GM18505 (cell line): ENCODE measurements around the gene CERT1.
A peak's percentile ranks its signal among the peaks of the same experiment; 100 is the strongest.

Source experiments
- ATAC-seq: cut with Tn5 transposase; IDR thresholded peaks from one replicate; pipeline ENCODE4 v1.9.1; 2021; ENCODE audit not compliant: unreplicated experiment
- POLR2A ChIP-seq: IDR thresholded peaks from 4 replicates; pipeline ENCODE4 v1.6.1; 2011; ENCODE audit warnings: borderline replicate concordance; ENCODE audit not compliant: insufficient read depth, insufficient read length; ENCODE audit errors: extremely low read depth

CERT1 gene

DNA sequence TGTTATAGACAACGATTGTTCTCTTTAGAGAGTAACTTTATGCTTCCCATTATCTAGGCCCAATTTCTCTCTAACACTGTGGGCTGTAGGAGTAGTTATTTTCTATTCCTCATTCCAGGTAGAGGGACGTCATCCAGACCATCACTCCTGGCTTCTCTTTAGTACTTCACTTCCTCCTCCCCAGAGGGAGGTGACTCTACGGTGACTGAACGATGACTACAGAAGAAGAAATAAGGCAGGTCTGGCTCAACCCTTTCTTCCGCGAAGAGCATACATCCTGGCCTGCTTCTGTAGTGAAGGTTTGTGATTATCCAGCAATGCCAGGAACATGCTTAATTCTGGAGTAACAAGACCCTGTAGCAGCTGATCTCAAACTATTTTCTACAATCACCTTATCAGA is 123.6 kb downstream of the CERT1 start:
- ATAC-seq: no peak
- no peak for TF ChIP-seq POLR2A

DNA sequence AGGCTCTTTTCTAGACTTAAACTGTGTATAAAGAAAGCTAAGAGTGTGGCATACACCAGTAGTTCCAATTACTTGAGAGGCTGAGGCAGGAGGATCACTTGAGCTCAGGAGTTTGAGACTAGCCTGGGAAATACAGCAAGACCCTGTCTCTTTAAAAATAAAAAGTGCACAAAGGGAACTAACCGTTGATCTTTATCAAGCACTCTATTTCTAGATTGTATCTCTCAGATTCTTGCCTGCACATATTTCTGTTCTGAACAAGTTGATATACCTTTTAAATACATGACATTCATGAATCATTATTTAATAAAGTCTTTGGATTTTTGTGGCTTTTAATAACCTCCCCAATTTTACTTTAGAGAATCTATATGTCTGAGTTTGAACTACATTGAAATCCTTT is 127.2 kb downstream of the CERT1 start:
- TF ChIP-seq POLR2A: no peak
- no peak for ATAC-seq

DNA sequence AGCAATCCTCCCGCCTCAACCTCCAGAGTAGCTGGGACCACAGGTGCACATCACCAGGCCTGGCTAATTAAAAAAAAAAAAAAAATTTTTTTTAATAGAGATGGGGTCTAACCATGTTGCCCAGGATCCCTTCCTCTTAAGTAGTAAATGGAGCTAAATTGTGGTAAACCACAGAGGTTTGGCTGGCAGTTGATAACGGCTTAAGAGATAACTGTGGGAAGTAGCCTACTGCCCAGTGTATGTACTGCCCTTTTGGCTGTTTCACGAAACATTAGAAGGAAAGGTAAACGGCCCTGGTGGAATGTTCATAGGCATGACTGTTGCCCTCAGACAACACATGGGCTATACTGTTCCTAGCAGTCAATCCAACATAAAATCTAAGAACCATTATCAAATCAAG is 130.0 kb downstream of the CERT1 start:
- no peak for TF ChIP-seq POLR2A
- no peak for ATAC-seq

DNA sequence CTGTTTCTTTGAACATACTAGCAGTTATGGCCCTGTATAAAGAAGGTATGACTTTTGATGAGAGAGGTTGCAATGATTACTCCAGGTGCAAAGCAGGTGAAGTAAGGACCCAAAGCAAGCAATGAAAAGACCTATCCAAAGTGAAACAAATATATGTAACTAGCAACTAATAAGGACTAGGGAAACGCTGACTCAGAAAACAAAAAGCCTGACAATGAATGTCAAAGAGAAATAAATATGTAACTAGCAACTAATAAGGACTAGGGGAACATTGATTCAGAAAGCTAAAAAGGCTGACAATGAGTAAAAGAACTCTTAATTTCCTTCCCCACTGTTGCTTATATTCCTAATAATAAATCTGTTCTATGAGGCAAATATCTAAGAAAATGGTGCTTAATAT is 131.3 kb downstream of the CERT1 start:
- TF ChIP-seq POLR2A: no peak
- ATAC-seq: no peak

DNA sequence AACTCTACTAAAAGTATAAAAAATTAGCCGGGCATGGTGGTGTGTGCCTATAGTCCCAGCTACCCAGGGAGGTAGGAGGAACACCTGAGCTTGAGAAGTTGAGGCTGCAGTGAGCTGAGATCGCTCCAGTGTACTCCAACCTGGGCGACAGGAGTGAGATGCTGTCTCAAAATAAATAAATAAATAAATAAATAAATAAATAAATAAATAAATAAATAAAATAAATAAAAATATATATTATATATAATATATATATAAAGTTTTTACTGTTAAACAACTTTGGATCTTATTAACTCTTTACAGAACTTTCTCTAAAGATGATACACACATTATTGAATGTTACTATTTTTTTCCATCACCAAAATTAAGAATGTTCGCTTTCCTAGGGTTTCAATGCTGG is 136.0 kb downstream of the CERT1 start:
- ATAC-seq: no peak
- TF ChIP-seq POLR2A: no peak

DNA sequence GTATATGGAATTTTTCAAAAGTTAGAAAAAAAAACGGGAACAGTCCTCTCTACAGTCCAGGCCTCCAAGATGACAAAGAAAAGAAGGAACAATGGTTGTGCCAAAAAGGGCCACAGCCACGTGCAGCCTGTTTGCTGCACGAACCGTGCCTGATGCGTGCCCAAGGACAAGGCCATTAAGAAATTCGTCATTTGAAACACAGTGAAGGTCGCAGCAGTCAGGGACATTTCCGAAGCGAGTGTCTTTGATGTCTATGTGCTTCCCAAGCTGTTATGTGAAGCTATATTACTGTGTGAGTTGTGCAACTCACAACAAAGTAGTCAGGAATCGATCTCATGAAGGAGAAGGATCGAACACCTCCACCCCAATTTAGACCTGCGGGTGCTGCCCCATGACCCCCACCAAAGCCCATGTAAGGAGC is 137.0 kb downstream of the CERT1 start:
- no peak for TF ChIP-seq POLR2A
- ATAC-seq: no peak

DNA sequence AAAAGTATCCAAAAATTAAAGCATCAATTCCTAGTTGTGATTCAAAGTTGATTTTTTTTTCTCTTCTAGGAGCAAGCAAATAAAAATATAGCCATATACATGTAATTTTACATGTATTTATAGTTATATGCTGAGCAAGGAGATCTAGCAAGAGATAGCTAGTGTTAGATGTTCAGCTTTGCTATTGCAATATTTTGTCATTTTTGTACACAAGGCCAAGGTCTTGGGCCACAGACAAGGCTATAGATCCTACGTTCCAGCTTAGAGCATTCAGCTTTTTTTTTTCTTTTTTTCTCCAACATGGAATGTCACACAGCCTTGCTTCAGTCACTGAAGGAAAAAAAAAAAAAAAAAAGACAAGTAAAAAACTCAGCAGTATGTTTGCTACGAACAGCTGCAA is 137.6 kb downstream of the CERT1 start:
- no peak for ATAC-seq
- TF ChIP-seq POLR2A: no peak

DNA sequence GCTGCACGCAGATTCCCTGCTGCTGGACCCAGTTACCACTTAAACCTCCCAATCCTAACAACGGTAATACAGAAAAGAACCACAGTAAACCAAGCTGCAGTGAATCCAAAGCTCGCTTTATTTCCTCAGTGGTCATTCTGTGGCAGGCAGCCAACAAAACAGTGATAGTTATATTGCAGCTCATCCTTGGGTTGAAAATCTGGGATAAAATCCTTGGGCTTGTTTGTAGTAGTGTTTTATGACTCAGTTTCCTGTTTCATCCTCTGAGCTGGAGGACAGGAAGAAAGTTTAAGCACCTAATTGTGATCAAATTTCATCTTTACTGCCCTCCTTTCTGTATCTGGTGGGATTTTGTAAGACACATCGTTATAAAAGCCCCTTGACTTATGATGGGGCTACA is 143.0 kb downstream of the CERT1 start:
- no peak for ATAC-seq
- no peak for TF ChIP-seq POLR2A

DNA sequence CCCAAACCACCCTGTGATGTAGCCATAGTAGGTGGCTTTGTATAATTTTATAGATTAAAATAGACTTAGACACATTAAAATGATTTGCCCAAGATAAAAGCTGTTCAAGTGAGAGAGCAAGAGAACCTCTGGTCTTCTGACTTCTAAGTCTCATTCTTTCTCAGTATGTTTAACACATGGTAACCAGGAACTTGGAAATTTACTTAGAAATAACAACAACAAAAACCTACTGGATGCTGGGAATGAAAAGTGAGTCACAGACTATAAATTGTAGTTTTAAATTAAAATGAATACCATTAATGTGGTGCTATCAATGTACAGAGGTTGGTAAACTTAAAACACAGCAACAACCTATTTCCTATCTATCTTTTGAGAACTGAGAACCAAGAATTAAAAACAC is 144.0 kb downstream of the CERT1 start:
- TF ChIP-seq POLR2A: no peak
- ATAC-seq: no peak

DNA sequence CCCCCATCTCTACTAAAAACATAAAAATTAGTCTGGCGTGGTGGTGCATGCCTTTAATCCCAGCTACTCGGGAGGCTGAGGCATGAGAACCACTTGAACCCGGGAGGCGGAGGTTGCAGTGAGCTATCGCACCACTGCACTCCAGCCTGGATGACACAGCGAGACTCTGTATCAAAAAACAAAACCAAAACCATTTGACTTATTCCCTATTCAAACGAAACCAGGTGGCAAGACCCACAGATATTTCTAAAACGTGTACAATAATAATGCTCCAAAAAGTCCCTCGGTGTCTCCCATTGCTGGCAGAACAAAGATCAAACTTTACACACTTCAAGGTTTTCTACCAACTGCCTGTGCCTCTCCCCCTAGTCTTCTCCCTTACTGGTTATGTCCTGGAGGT is 144.6 kb downstream of the CERT1 start:
- ATAC-seq: no peak
- no peak for TF ChIP-seq POLR2A

DNA sequence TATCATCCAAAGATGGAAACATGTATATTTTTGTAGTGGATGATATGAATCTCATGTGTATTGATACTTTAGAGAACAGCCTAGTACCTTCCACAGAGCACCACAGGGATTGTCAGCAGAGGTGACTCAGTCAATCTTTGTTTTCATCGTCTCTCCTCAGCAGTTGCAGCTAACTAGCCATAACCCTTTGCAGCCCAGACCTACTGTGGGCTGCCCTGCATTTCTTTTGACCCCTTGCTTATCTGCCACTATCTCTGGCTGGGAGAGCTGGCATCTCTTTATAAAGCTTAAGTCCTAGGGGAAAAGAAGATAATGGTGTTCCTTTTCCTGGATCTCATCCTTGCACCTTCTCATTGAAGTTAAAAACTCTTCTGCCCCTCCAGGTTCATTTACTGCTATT is 145.7 kb downstream of the CERT1 start:
- no peak for ATAC-seq
- no peak for TF ChIP-seq POLR2A

DNA sequence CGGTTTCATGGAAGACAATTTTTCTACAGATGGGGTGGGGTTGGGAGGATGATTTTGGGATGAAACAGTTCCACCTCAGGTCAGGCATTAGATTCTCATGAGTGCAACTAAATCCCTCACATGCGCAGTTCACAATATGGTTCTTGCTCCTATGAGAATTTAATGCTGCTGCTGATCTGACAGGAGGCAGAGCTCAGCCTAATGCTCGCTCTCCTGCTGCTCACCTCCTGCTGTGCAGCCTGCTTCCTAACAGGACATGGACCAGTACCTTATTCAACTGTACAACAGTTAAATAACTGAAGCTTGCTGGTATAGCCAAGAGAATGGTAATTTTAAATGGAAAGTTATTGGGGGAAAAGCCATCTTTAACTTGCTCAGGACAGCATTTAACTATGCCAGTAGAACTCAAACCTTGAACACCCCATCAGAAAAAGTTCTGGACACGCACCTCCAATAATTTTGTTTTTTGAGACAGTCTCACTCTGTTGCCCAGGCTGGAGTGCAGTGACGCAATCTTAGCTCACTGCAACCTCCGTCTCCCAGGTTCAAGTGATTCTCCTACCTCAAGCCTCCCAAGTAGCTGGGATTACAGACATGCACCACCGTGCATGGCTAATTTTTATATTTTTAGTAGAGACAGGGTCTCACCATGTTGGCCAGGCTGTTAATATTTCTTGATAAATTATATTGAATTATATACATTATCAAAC is 146.7 kb downstream of the CERT1 start:
- no peak for ATAC-seq
- no peak for TF ChIP-seq POLR2A

DNA sequence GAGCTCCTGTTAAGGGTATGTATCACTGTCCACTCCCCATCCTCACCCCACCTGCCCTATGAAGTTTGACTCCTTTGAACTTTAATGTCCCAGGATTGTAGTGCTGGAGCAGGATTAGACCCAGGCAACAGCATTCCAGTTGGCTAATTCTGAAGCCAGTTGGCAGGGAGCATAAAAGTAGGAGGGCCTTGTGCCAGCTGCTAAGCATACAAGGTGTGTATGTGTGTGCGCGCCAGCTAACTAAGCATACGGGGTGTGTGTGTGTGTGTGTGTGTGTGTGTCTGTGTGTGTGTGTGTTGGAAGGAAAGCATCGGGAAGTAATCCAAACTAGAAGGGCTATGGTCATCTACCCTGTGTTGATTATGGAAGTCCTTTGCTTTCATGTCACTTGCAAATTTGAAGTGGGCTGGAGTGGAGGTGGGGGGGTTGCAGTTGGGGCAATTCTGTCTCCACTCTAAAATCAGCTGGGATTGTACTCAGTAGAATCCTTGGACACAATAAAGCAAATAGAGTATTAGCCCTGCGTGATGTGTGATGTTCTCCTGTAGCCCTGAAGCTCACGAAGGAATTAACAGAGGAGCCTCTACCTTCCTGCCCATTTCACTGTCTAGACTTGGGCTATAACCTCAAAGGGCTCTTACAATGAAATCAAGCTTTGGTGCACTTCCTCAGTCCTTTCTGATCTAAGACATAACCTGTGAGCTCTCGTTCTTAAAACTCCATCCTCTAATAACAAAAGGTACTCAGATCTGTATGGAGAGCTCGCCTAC is 147.5 kb downstream of the CERT1 start:
- ATAC-seq: no peak
- TF ChIP-seq POLR2A: no peak

DNA sequence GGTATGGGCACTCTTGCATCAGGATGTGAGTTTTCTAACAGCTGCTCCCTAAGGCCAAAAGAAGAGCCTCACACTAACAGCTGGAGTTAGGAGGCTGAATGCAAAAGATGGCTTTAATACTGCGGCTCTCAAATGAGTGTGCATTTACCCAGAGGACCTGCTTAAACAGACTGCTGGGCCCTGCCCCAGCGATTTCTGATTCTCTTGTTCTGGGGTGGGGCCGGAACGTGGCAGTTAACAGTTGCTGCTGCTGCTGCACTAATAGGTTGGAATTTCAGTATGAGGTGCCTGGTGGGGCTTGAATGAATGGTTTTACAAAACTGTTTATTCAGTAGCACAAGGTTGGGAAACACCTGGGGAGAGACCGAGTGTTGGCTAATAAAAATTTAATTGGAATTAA is 148.3 kb downstream of the CERT1 start:
- ATAC-seq: no peak
- TF ChIP-seq POLR2A: peak; percentile 15
